Cerebellar nuclear complex (tissue), 1 donor: ENCODE measurements around the gene TRMO.

Experiments used
- DNase-seq, 2 experiments: peaks; one replicate each; lab custom pipeline; 2025; lab: John Stamatoyannopoulos, UW

TRMO gene

GRCh38 chr9:97858826-97859225 lies 63.5 kb downstream of the TRMO start:
- DNase-seq: no peak

- DNase-seq: no peak
Observed at GRCh38 chr9:97858393-97858713, 63.9 kb downstream of the TRMO start.

GRCh38 chr9:97857606-97858392 lies 64.5 kb downstream of the TRMO start:
- DNase-seq: no peak

GRCh38 chr9:97856857-97857605 lies 65.3 kb downstream of the TRMO start:
- DNase-seq: no peak

GRCh38 chr9:97855899-97856298 lies 66.4 kb downstream of the TRMO start:
- DNase-seq: no peak

GRCh38 chr9:97855486-97855875 lies 66.8 kb downstream of the TRMO start:
- no peak for DNase-seq

GRCh38 chr9:97854696-97855485 lies 67.4 kb downstream of the TRMO start:
- DNase-seq: no peak
